Colonic mucosa (tissue), 4 donors: ENCODE data around the gene MDM4. TPM values are rescaled to one million over a fixed set of nuclear protein-coding genes. Genes with fewer than 3 reads are reported as not detected.
A peak's percentile ranks its signal among the peaks of the same experiment; 100 is the strongest.
"Not testable (repeated sequence)": the region's sequence is repeated elsewhere in the genome, so short reads cannot be mapped to it uniquely, and the experiment has no call there.

Experiments
- DNase-seq: peaks from one replicate; pipeline ENCODE4 v3.0.0-alpha.2; 2020
- H3K27ac ChIP-seq: fragments of 200-600 bp; one replicate; pipeline ENCODE4 v1.8.0; 2021
- H3K27me3 ChIP-seq: fragments of 200-600 bp; one replicate; pipeline ENCODE4 v1.8.0; 2021
- H3K36me3 ChIP-seq: fragments of 200-600 bp; one replicate; pipeline ENCODE4 v1.8.0; 2021
- H3K4me1 ChIP-seq: fragments of 200-600 bp; one replicate; pipeline ENCODE4 v1.8.0; 2021; ENCODE audit warnings: mild to moderate bottlenecking
- H3K4me3 ChIP-seq: fragments of 200-600 bp; one replicate; pipeline ENCODE4 v1.8.0; 2021
- H3K9ac ChIP-seq, 2 donors: one replicate each; pipeline ENCODE4 v1.7.0; 2013; ENCODE audit warnings: control low read depth in 2 of 2, low read depth in 2 of 2, low read length in 2 of 2
- H3K9me3 ChIP-seq: fragments of 200-600 bp; one replicate; pipeline ENCODE4 v1.8.0; 2021
- CTCF ChIP-seq: fragments of 200-600 bp; IDR thresholded peaks from one replicate; pipeline ENCODE4 v1.8.0; 2022; ENCODE audit warnings: antibody characterized with exemption, mild to moderate bottlenecking
- intact Hi-C: fragments of 100-400 bp; cut with DNase I; formaldehyde crosslinking; loops from one replicate; pipeline ENCODE4 v1.14.1; 2022
- total RNA-seq, 2 donors: library from RNA; stranded (reverse); fragmentation: NEBNext Ultra II Directional in 1 of 2; extraction: Animal tissue kit (Norgen Biotek cat#: 25700) in 1 of 2; gene quantifications; one replicate each; pipeline ENCODE4 v1.2.1, GENCODE V29; 2021
- donor health status: healthy.
- donor health status: DM: no; HTN: no; CAD: no.
- donor health status: DM: no; HTN: no; CAD: no.

Gene MDM4
- total RNA-seq, 2 donors from 2014 or later: 43.7 to 49.8 TPM

GRCh38 chr1:204514828-204515227, 1.4 kb upstream of the MDM4 start:
- Histone ChIP-seq H3K27ac (no peak overlapping the region), H3K9me3 (no peaks in the 10 kb centered on the region), H3K36me3 (no peaks in the 10 kb centered on the region), H3K9ac (no peak overlapping the region), H3K27me3 (no peaks in the 10 kb centered on the region), H3K4me3 (no peak overlapping the region), H3K4me1 (peaks cover 4% of the 10 kb centered on the region)
- TF ChIP-seq CTCF: no peak
- intact Hi-C loops: no loop called here
- no peak for DNase-seq

GRCh38 chr1:204517382-204517781, 1.2 kb downstream of the MDM4 start:
- DNase-seq, intact Hi-C loops, H3K9me3 ChIP-seq, H3K27me3 ChIP-seq, H3K36me3 ChIP-seq, H3K4me1 ChIP-seq, H3K9ac ChIP-seq: not testable (repeated sequence)
- peak overlapping the region; percentile 92 for H3K27ac ChIP-seq
- peak overlapping the region; percentile 53 for H3K4me3 ChIP-seq

GRCh38 chr1:204520834-204521709, 4.9 kb downstream of the MDM4 start:
- H3K36me3 ChIP-seq: peaks cover 8% of the 10 kb centered on the region
- TF ChIP-seq CTCF: no peak
- no peak overlapping the region for H3K27ac ChIP-seq

GRCh38 chr1:204521941-204522521, 5.8 kb downstream of the MDM4 start:
- H3K27ac ChIP-seq, H3K9ac ChIP-seq, H3K4me3 ChIP-seq, H3K27me3 ChIP-seq, DNase-seq, H3K9me3 ChIP-seq, H3K4me1 ChIP-seq, intact Hi-C loops: not testable (repeated sequence)
- H3K36me3 ChIP-seq: peaks cover 17% of the 10 kb centered on the region

More at GRCh38 chr1:204520834-204521709, 4.9 kb downstream of the MDM4 start:
- no peaks in the 10 kb centered on the region for H3K9me3 ChIP-seq
- no peak overlapping the region for H3K4me3 ChIP-seq
- no peak overlapping the region for H3K9ac ChIP-seq
- H3K4me1 ChIP-seq: peaks cover 4% of the 10 kb centered on the region
- intact Hi-C loops: no loop called here
- no peaks in the 10 kb centered on the region for H3K27me3 ChIP-seq
- no peak for DNase-seq

GRCh38 chr1:204523605-204524215, 7.5 kb downstream of the MDM4 start:
- H3K4me3 ChIP-seq: no peak overlapping the region
- no peak for TF ChIP-seq CTCF
- peaks cover 25% of the 10 kb centered on the region for H3K36me3 ChIP-seq
- no peaks in the 10 kb centered on the region for H3K9me3 ChIP-seq
- no peak for DNase-seq
- H3K9ac ChIP-seq: no peak overlapping the region
- no peaks in the 10 kb centered on the region for H3K27me3 ChIP-seq
- H3K4me1 ChIP-seq: no peaks in the 10 kb centered on the region
- intact Hi-C loops: no loop called here
- no peak overlapping the region for H3K27ac ChIP-seq

GRCh38 chr1:204524986-204525385, 8.8 kb downstream of the MDM4 start:
- H3K9me3 ChIP-seq: no peaks in the 10 kb centered on the region
- no peak for DNase-seq
- no peak overlapping the region for H3K4me3 ChIP-seq
- no peak for TF ChIP-seq CTCF
- peaks cover 25% of the 10 kb centered on the region for H3K36me3 ChIP-seq
- H3K27ac ChIP-seq: no peak overlapping the region
- intact Hi-C loops: no loop called here
- no peak overlapping the region for H3K9ac ChIP-seq
- H3K4me1 ChIP-seq: no peaks in the 10 kb centered on the region
- no peaks in the 10 kb centered on the region for H3K27me3 ChIP-seq
